HTR-8/SVneo (cell line): ENCODE data around the gene CCR9.

ENCODE experiments used
- DNase-seq: peaks from one replicate; pipeline ENCODE4 v3.0.0; 2011; ENCODE audit warnings: low spot score, mixed read lengths; ENCODE audit not compliant: insufficient read length
- FAIRE-seq: peaks from 2 replicates; lab custom pipeline; 2011; peaks lifted over from hg19 to GRCh38; lab: Jason Lieb, UNC

The CCR9 gene

GRCh38 chr3:45870099-45870498 is 16.2 kb upstream of the CCR9 start:
- DNase-seq (no peak), FAIRE-seq (no peak)

- FAIRE-seq, result no peak
- DNase-seq, result no peak
Observed at GRCh38 chr3:45871780-45872179, 14.6 kb upstream of the CCR9 start.

DNA sequence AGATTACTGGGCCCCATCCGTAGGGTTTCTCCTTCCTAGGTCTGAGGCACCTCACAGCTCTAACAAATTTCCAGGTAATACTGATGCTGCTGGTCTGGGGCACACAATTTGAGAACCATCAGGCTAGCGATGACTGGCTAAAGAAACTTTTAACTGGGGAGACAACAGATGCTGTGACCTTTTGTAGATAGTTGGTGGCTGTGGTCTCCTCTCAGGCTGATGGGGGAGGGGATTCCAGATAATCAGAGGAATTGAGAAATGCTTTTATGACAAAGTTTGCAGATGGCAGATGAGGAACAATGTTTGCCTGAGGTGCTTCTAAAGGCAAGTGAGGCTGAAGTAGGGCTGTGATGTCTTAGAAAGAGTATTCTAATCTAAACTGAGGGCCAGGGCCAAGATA is 13.8 kb upstream of the CCR9 start:
- FAIRE-seq, result no peak

DNA sequence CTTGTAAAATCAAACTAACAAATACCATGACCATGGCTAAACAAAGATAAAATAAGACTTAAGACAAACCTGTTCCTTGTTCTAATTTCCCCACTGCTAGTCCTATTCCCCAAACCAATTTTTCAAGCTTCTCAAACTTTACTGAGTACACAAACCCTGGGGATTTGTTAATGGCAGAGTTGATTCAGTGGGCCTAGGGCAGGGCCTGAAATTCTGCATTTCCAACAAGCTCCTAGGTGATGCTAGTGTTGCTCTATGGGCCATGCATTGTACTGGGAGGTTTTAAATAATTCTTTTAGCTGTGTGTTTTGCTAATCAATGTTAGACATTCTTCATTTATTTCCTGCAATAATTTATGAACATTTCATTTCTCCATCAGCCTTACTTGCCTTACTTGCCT is 13.3 kb upstream of the CCR9 start:
- no peak for FAIRE-seq
- no peak for DNase-seq

More for the DNA sequence above, 13.8 kb upstream of the CCR9 start:
- DNase-seq, result no peak

- DNase-seq, result no peak
- no peak for FAIRE-seq
Observed at GRCh38 chr3:45873638-45874037, 12.7 kb upstream of the CCR9 start.

GRCh38 chr3:45874677-45875346 is 11.5 kb upstream of the CCR9 start:
- FAIRE-seq (no peak), DNase-seq (no peak)

GRCh38 chr3:45878124-45878523 is 8.2 kb upstream of the CCR9 start:
- DNase-seq (no peak), FAIRE-seq (no peak)

- FAIRE-seq, result no peak
Observed at GRCh38 chr3:45880725-45881077, 5.6 kb upstream of the CCR9 start.

DNA sequence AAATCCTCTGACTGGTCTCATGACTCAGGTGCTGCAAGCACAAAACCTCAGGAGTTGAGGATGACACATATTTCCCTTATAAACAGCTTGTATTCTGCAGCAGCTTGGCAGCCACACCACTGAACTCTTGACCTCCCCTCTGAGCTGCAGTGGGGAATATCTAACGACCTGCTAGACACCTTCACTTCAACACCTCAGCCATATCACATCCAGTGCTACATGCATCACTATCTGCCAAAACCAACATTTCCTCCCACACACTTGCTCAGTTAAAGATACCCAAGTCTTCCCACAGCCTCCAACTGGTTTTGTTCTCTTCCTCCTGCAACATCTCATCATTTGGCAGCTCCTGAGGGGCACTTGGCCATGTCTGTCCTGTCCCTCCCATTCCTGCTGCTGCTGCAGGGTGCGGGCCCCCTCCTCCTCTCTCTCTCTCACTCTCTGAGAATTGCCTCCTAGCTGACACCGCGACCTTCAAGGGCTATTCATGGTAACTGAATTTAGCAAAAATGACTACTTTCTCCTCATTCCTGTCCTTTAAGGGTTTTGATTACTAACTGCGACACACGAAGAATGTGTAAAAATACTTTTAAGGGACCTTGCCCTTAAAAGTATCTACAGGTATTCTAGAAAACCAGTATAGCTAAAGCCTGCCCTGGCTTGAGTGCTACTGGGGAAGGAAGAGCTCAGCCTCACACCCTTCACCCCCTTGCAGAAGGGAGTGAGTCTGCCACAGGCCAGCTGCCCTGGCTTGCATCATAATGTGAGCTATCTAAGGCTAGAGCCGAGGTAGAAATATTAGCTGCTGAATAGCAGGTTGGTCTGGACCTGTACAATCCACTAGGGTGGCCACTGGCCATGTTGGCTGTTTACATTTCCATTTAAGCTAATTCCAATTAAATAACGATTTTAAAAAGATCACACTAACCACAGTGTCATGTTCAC is 5.0 kb upstream of the CCR9 start:
- DNase-seq (no peak), FAIRE-seq (no peak)

More at GRCh38 chr3:45880725-45881077, 5.6 kb upstream of the CCR9 start:
- DNase-seq, result no peak

- DNase-seq, result no peak
- no peak for FAIRE-seq
Observed at GRCh38 chr3:45884368-45885201, 1.8 kb upstream of the CCR9 start.

GRCh38 chr3:45887285-45887684 is 942 bp downstream of the CCR9 start:
- no peak for FAIRE-seq
- no peak for DNase-seq

GRCh38 chr3:45887759-45888511 is 1.6 kb downstream of the CCR9 start:
- no peak for FAIRE-seq
- DNase-seq, result no peak

DNA sequence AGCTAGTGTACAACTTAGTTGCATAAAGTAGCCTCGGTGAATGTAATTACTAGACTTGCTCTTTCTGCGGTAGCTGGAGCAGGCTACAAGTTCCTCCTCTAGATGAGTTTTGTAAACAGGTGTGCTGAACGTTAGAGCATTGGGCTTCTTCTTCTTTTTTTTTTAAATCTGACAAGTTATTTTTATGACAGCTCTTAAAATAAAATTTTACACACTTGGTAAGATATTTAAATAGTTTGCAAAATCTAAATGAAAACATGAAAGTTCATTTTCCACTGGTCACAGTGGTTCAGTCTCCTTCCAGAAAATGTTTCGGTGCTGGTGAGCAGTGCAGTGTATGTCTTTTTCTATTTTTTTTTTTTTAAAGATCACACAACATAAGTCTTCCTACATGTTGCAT is 3.0 kb downstream of the CCR9 start:
- DNase-seq (no peak), FAIRE-seq (no peak)

- no peak for FAIRE-seq
- DNase-seq, result no peak
Observed at GRCh38 chr3:45890405-45890804, 4.1 kb downstream of the CCR9 start.

- DNase-seq (no peak), FAIRE-seq (no peak)
Observed at GRCh38 chr3:45892161-45892560, 5.8 kb downstream of the CCR9 start.

DNA sequence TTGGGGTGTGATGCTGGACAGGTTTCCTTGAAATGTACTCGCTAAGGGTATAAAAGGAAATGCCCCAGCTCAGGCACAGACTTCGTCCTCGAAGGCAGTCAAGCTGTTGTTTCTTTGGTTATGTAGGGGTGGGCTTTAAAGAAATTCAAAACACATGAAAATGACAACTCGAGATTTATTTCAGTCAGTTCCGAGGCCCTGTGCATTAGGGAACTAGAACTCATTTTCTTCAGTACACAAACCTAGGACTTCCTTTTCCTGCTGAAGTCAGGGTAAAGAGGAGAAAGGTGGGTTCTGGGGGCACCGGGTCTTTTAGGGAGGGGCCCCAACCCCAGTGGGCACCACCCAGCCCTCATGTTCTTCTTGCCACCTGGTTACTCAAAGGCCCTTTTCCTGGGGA is 7.7 kb downstream of the CCR9 start:
- DNase-seq, result no peak
- no peak for FAIRE-seq

DNA sequence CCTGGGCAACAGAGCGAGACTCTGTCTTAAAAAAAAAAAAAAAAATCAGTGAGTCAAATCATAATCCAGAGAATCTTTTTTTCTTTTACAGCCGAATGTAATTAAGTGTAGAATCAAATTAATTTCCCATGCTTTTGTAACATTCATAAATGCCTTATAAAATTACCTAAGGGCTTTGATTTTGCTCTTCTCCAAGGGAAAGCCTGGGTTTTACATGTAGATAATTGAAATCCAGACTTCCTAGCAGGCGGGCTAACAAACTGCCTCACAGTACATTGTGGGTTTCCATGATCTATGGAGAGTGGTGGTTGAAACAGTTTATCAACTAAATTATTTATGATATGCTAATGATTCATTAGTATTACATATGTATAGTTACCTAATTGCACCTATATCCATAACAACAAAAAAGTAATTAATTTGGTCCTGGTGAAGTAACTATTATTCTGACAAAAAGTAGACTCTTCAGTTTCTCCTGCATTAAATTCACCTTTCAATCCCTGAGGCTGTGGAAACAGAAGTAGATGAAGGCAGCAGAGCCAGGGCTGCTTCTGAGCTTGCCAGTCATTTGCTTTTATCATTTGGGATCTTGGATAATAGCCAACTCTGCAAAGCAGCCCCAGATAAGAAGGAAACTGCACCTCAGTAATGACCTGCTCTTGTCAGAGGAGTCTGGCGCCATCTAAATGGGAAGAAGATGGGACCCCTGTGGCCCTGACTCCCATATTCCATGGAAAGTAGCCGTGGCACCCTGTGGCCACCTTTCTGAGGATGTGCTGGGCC is 9.5 kb downstream of the CCR9 start:
- FAIRE-seq, result no peak
- no peak for DNase-seq

DNA sequence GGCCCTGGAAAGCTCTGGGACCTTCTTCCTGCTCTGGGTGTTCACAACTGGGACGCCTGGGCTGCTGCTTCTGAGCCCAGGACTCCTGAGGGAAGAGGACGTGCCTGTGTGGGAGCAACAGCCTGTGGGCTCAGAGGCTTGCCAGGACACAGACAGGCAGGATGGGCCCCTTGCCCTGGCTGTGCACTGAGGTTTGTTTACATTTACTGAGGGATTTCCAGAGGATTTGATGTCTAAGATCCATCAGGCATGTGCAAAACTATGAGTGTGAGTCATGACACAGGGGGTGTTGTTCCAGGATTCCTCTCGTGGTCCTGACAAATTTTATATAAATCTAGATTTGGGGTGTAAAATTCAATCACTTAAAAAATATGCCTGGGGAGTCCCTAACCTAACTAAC is 10.6 kb downstream of the CCR9 start:
- DNase-seq (peak; percentile 29), FAIRE-seq (no peak)

GRCh38 chr3:45904931-45905330 is 18.6 kb downstream of the CCR9 start:
- no peak for FAIRE-seq
- no peak for DNase-seq
